Suppressor macrophage treated with lipopolysaccharide for 1 hour (primary cell): ENCODE data around the gene SAFB2.
A peak's percentile ranks its signal among the peaks of the same experiment; 100 is the strongest.

Experiments
- DNase-seq, 3 donors: peaks; one replicate each; pipeline ENCODE4 v3.0.0-alpha.2; 2020 to 2022

Gene SAFB2

DNA sequence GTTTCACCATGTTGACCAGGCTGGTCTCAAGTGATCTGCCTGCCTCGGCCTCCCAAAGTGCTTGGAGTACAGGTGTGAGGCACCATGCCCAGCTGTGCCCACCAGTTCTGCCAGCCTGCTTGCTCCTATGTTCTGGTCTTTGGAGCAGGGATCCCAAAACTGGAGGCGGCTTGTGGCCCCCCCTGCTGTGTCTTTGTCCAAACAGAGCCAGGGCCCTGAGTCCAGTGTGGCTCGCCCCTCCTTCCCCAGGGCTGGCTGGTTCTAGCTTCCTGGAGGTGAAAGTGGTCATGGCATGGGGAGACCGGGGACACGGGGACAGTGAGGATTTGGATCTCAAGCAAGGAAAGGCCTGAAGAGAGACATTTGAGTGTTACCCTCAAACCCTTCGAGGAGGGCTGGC is 43.3 kb downstream of the SAFB2 start:
- DNase-seq: no peak

DNA sequence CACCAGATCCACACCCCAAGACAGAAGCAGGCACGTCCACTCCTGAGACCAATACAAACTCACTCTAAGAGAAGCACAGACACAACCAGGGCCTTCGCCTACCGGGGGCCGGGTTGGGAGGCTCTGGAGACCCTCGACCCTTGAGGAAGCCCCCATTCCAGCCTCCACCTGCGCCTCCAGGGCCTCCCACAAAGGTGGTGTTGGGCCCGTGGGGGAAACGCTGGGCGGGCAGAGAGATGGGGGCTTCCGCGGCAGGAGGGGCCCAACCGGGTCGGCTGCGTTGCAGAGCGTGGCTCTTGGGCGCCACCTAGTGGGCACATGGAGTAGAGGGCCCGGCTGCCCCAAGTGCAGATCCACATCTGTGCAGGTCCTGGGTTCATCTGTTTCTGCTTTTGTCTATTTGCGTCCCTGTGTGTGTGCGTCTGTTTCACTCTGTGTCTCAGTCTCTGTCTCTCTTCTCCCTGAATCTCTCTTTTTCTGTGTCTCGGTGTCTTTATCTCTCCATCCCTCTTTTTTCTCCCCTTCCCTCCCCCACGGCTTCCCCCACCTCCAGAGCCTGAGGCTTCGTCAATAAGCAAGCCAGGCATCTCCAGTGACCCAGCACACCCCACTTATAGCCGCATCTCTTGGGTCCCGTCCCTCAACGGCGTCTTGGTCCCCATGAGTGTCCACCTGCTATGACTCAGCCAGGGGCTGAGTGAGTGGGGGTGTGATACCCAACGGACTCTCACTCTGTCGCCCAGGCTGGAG is 44.3 kb downstream of the SAFB2 start:
- peak; percentile 53 to 79 (median 68) for DNase-seq

DNA sequence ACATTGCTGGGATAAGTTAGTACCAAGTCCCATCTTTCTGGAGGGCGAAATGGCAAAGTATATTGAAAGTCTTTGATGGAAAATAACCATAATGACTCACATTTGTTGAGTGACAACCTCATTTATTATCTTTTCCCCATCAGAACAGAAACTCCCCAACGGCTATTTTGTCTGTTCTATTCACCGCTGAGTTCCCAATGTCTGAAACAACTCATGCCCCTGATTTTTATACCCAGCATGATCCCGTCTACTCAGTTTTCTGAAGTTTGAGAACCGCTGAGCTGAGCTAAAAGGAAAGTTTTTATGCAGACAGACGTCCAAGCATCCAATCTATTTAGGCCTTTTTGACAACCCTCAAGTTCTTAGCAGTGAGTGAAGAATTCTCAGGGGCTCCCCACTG is 47.0 kb downstream of the SAFB2 start:
- DNase-seq: no peak

DNA sequence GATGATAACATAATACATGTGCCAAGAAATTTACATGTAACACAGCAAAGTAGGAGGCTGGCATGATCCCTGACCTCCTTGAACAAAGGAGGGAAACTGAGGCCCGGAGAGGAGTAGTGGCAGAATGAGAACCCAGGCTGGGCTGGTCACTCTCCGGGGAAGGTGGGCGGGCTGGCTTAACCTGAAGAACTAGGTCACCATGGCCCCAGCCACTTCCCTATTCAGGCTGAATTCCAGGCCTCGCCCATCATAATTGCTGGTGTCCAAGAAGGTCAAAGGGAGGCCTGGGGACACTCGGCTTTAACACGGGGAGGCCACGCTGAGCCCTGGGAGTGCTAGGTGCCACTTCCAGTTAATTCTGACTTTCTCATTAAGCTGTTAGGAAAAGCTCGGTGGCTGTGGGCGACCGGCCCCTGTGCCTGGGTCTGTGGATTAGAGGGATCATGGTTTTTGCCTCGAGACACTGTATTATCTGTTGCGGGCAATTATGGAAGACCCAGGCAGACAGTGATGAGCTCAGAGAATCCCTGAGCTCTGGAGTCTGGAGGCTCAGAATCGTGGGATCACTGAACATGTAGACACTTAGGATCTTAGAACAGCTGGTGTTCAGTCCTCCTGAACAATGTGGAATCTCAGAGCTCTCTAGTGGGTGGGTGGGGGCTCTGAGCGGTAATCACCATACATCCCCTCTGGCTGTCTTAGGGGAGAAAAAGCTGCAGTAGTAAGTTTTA is 49.9 kb downstream of the SAFB2 start:
- no peak for DNase-seq

DNA sequence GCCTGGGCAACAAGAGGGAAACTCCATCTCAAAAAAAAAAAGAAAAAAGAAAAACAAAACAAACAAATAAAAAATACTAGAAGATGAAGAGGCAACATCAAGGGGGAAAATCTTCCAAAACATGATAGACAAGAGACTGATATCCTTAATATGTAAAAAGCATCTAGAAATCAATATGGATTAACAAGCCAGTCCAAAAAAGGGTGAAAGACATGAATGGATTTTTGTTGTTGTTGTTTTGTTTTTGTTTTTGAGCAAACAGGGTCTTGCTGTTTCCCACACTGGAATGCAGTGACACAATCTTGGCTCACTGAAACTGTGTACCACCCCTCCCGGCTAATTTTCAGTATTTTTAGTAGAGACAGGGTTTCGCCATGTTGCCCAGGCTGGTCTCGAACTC is 50.8 kb downstream of the SAFB2 start:
- no peak for DNase-seq

DNA sequence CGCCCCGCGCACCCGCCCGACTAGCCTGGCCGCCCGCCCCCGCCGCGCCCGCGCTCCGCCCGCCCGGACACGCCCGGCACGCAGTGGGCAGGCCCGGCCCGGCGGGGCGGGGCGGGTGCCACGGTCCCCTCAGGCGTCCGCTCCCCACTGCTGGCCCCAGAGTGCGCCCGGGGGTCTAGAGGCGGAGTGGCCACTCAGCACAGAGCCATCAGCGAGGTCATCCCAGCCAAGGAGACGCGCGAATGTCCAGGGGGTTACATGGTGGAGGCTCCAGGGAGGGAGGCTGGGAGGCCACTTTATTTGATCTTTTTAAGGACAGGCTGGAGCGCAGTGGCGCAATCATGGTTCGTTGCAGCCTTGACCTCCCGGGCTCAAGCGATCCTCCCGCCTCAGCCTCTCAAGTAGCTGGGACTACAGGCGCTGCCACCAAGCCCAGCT is 54.6 kb downstream of the SAFB2 start:
- no peak for DNase-seq

DNA sequence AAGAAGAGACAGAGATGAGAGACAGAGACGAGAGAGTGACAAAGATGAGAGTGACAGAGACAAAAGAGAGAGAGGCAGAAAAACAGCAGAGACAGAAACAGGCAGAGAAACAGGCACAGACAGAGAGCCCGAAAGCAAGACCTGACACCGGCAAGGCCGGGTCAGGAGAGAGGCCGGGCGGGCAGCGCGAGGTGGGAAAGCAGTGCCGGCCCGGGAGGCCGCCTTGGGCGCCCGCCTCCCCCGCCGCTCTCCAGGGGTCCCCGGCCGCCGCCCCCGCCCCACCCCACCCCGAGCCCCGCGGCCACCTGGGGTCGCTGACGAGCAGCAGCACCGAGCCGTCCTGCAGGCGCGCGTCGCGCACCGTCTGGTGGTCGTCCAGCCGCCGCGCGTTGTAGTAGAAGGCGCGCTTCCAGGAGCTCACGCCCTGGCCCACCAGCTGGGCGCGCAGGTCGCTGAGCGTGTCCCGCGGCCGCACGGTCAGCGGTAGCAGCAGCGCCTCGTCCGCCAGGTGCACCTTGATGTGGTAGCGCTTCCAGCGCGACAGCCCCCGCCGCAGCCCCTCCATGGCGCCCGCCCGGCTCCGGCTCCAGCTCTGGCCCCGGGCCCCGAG is 55.1 kb downstream of the SAFB2 start, which contains the start of gene TINCR:
TSS of gene TINCR (minus strand) at position 594 of the 610 bp plus-strand sequence.
- DNase-seq: no peak

DNA sequence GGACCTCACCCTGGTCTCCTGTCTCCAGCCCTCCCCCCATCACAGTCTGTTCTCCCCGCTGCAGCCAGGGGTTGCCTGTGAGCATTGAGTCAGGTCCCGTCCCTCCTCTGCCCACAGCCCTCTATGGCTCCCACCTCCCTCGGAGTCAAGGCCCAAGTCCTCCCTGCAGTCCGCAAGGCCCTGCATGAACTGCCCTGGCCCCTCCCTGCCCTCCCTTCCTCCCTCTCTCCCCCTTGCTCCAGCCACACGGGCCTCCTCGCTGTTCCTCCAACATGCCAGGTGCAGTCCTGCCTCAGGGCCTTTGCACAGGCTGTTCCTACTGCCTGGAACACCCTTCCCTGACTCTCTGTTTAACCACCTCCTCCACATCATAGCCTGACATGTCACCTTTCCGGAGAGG is 57.6 kb downstream of the SAFB2 start:
- no peak for DNase-seq

DNA sequence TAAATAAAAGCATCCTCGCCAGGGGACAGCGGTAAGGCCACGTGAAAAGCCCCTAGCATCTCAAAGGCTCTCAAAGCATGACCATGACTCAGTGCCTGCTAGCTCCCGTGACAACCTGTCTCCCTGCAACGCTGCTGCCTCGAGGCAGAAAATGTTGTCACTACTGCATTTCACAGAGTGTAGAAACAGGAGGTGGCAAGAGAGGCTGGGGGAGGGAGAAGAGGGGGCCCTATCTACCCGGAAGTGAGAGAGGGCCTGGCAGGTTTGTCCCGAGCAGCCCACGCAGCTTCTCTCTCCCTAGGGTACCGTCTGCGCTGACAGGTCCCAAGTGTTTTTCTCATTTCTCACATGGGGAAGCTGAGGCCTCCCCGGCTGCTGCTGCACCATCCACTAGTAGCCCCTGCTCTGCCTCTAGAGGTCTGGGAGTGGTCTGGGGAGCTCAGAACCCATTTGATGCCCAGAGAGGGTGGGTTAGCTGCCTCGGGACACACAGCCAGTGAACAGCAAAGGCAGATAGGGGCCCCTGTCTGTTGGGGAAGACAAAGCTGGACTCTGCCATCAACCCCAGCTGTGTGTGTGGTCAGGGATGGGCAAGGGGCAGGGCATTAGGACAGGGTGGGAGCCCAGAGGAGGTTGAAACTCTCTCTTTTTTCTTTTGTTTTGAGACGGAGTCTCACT is 58.5 kb downstream of the SAFB2 start:
- peak in 2 of 3 donors; percentile 42 to 50 for DNase-seq

DNA sequence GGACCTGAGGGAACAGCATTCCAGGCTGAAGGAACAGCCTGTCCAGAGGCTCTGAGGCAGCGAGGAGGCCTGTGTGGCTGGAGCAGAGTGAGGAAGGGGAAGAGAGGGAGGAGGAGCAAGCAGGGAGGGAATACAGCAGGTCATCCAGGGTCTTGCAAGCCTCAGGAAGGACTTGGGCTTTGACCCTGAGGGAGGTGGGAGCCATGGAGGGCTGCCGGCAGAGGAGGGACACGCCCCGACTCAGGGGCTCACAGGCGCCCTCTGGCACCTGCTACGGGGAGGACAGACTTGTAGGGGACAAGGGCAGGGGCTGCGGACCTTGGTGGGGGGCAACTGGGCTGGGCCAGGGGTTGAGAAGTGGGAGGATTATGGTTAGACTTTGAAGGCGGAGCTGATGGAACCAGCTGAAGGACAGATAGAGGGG is 59.6 kb downstream of the SAFB2 start:
- no peak for DNase-seq

DNA sequence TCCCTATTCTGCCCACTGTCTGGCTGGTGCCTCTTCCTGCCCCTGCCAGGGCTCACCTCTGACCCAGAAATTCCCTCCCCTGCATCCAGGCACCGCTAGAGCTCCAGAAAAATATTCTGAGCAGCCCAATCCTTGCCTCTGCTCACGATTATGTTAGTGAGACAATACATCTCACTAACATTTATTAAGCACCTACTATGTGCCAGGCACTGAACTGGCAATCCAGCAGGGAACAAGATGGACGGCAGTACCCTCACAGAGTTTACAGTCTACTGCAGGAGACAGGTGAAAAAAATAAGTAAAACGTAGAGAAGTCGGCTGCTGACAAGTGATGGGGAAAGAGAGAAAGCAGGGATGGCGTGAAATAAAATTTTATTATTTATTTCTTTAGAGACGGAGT is 60.3 kb downstream of the SAFB2 start:
- no peak for DNase-seq

DNA sequence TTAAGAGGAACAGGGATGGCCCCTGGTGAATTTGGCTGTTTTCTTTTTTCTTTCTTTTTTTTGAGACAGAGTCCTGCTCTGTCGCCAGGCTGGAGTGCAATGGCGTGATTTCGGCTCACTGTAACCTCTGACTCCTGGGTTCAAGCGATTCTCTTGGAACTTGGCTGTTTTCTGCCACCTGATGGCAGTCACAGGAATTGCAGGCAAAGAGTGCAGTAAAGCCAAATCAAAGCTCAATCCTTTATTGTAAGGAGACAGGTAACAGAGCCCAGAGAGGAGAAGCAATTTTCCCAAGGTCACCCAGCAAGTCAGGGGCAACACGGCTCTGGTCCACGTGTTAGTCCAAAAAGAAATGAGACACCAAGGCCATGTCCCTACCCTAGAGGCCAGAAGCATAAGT is 61.0 kb downstream of the SAFB2 start:
- no peak for DNase-seq

DNA sequence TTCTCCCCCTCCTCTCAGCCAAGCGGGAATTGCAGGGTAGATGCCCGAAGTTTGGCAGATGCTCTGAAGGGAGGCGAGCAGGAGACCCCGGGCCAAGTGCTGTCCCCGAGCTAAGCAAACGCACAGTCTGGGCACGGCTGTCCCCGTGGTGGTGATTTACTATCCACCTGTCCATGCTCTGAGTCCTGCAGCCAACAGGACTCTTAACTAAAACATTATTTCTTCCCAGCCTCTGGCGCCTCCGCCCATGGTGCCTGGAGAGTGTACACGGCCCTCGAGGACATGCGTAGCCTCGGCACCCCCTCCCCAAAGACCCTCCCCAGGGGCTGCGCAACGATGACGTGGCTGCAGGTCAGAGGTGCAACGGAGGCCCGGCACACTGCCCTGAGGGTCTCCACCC is 62.4 kb downstream of the SAFB2 start:
- no peak for DNase-seq

DNA sequence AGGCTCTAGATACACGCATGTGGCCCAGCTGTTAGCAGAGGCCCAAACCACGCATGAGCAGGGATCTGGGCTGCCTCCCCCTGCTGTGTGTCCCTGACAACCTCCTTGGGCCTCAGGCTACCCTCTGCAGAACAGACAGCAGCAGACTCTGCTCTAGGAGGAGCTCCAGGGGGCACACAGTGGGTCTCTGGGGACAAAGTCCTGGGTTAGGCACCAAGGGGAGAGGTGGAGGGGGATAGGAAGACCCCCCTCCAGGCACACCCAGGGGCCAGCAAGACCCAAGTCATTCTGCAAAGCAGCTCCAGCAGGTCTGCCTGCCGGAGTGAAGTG is 62.8 kb downstream of the SAFB2 start:
- DNase-seq: no peak

DNA sequence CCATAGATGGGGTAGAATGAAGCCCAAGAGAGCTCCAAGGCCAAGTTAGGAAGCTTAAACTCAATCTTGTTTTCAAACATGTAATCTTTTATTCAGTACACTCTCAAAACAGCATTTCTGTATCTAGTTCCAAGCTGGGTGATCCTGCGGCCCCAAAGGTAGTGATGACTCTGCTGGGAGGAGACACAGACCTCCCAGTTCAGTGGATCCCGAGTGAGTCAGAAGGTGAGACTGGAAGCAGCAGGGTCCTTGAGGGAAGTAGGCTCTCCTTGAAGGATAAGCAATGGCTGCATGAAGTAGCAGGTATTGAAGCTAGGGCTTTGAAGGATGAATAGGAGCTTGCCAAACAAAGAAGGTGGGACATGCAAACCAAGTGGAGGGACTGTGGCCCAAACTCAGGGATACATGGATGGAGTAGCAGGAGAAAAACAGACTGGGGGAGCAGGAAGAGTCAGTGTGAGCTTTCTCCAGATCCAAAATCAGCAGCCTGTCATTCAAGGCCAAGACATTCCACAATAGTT is 64.4 kb downstream of the SAFB2 start:
- DNase-seq: no peak

DNA sequence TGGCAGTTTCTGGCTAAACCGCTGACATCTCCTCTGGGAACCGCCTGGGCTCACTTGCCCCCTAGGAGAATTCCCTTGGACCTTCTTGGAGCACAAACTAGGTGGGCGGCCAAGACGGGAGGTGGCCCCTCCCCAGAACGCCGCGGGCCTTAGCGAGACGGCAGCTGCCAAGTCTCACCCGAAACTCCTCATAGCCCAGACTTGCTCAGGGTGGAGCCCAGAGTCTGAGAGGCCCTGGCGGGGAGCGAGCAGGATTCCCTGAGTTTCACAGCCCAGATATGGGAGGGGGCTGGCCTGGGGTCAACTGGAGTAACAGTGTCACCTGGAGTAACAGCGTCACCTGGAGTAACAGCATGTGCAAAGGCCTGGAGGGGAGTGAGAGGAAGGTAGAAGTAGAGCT is 64.9 kb downstream of the SAFB2 start:
- no peak for DNase-seq

DNA sequence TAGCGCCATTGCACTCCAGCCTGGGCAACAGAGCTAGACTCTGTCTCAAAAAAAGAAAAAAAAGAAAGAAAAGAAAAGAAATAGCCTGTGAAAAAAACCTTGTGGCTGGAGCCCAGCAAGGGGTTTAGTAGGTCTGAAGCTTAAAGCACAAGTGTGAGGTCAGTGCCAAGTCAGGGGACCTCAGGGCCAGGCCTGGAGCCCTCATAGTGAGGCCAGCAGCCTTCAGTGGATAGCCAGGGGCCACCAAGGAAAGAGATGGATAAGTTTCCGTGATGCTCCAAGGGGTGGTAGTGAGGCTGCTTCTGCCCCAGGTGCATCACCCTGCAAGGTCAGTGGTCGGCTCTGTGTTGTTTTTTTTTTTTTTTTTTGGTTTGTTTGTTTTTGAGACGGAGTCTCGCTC is 67.7 kb downstream of the SAFB2 start:
- no peak for DNase-seq

DNA sequence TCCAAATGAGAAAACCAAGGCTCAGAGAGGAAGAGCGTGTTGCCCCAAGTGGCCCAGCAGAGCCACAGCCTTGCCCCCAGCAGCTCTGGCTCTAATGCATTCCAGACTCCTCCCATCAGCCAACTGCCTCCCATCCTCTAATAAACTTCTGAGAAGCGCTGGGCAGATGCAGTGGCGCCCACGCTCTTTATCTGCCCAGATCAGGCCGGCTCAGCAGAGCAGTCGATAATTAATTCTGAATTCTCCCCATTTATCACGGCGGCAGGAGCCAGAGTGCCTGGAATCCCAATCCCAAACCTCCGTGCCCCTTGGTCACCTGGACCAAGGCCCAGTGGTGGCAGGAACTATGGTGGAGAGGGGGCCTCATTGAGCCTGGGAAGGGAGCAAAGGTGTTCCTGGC is 68.7 kb downstream of the SAFB2 start:
- DNase-seq: no peak

DNA sequence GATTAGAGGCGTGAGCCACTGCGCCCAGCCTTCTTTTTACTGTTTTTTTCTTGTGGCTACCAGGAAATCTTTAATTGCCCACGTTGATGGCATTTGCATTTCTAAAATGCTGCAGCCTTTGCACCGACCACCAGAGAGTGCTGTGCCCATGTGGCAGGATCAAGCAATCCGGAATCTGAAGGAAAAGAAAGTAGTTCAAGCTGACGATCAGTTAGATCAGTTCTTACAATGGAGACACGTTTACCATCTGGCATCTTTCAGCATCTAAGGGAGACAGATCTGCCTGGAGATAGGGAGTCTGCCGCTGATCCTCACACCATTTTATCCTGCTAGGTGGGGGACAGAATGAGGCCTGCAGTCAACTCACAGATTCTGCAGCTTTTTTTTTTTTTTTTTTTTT is 74.7 kb downstream of the SAFB2 start:
- DNase-seq: peak in 2 of 3 donors; percentile 49 to 52

DNA sequence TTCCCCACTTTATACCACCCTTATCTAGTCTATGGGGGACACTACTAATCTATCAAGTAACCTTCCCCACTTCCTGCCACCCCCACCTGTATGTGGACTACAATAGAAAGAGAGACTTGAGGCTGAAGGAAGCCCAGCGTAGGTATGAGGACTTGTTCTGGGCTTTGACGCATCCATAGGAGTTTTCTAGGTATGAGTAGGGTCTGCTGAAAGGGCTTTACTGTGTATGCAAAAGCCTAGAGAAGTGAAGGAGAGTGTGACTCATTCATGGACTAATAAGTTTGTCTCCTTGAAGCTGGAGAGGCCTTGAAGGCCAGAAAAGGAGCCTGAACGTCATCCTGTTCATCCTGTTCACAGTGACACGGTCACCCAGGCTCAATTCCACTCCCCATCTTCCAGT is 76.6 kb downstream of the SAFB2 start:
- no peak for DNase-seq

DNA sequence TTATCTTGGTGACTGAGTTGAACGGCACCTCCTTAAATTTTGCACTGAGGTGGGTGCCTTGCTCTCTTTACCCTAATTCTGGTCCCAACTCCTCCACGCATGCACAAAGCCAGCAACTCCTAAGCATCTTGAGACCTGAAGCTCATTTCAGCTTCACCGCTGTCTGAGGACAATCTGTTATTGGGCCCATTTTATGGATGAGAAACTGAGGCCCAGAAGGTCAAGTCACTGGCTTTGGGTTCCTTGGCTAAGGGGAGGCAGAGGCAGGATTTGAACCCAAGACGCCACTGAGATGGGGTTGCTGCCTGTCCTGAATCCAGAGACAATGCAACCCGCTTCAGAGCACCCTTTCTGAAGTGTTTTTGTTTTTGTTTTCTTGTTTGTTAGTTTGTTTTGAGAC is 77.5 kb downstream of the SAFB2 start:
- no peak for DNase-seq

DNA sequence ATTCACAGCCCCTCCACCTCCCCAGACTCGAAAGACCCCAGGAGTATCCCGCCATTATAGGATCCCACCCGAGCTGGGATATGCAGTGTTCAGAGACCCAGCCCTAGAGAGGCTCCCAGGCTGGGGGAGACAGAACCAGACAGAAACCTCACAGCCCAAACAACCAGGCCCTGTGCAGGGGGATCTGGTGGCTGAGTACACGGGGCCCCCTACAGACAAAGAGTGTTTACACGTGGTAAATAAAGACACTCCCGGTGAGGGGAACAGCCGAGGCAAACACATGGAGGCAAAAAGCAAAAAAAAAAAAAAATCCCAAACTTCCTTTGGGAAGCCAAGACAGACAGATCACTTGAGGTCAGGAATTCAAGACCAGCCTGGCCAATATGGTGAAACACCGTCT is 79.9 kb downstream of the SAFB2 start:
- no peak for DNase-seq

DNA sequence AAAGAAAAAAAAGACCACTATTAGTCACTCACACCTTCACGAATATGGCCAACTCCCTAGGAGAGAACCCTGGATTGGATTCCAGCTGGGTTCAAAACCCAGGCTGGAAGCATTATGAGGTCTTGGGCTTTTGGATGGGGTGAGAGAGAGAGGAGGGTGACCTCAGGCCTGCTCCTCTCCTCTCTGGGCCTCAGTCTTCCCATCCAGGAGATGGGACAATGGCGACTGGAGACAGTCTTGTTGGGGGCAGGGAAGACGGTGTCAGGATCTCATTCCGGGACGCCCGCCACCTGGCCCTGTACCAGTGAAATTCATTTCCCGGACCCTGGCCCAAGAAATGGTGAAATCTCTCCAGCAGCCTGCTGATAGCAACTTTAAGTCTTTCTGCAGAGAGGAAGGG is 81.1 kb downstream of the SAFB2 start:
- DNase-seq: no peak
